ENCODE measurements around the gene DYNLT5. TPM values are rescaled to one million over a fixed set of nuclear protein-coding genes. Genes with fewer than 3 reads are reported as not detected.

The DYNLT5 gene
- total RNA-seq, 2 donors from 2014 or later, result 1.2 TPM; not detected in 1

- H3K27ac ChIP-seq, result no peak overlapping the region
- H3K27me3 ChIP-seq (replicated peaks; ENCODE audit: insufficient read depth), result no peaks in the 10 kb centered on the region
- H3K36me3 ChIP-seq, result no peaks in the 10 kb centered on the region
- WGBS, result 92% methylated on average over 1 of the region's 1 CpG
- H3K4me1 ChIP-seq (replicated peaks), result no peaks in the 10 kb centered on the region
- TF ChIP-seq, protein P1, sequence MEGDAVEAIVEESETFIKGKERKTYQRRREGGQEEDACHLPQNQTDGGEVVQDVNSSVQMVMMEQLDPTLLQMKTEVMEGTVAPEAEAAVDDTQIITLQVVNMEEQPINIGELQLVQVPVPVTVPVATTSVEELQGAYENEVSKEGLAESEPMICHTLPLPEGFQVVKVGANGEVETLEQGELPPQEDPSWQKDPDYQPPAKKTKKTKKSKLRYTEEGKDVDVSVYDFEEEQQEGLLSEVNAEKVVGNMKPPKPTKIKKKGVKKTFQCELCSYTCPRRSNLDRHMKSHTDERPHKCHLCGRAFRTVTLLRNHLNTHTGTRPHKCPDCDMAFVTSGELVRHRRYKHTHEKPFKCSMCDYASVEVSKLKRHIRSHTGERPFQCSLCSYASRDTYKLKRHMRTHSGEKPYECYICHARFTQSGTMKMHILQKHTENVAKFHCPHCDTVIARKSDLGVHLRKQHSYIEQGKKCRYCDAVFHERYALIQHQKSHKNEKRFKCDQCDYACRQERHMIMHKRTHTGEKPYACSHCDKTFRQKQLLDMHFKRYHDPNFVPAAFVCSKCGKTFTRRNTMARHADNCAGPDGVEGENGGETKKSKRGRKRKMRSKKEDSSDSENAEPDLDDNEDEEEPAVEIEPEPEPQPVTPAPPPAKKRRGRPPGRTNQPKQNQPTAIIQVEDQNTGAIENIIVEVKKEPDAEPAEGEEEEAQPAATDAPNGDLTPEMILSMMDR (IDR thresholded peaks at IDR 0.05), result no peak
- no peak for TF ChIP-seq POLR2A (IDR thresholded peaks at IDR 0.05)
- TF ChIP-seq POLR2AphosphoS5 (IDR thresholded peaks at IDR 0.05), result no peak
- H3K9me3 ChIP-seq, result no peaks in the 10 kb centered on the region
- intact Hi-C loops (cut with DNase I), result loop anchor here (5.0 kb wide), 1 partner anchor 228 kb away; no protein-coding TSS in a partner anchor
- H3K4me3 ChIP-seq, result no peak overlapping the region
- DNase-seq (ENCODE audit: low spot score), result no peak
Observed at GRCh38 chr1:66768965-66769364, 16.7 kb downstream of the DYNLT5 start.

- Histone ChIP-seq H3K4me1 (replicated peaks) (no peaks in the 10 kb centered on the region), H3K9me3 (no peaks in the 10 kb centered on the region), H3K4me3 (no peak overlapping the region), H3K27me3 (replicated peaks; ENCODE audit: insufficient read depth) (no peaks in the 10 kb centered on the region), H3K36me3 (no peaks in the 10 kb centered on the region), H3K27ac (no peak overlapping the region)
- intact Hi-C loops (cut with DNase I), result loop anchor here (5.0 kb wide), 1 partner anchor 228 kb away; no protein-coding TSS in a partner anchor
- 88% methylated on average over 7 of the region's 7 CpGs for WGBS
- TF ChIP-seq POLR2A (IDR thresholded peaks at IDR 0.05) (no peak), POLR2AphosphoS5 (IDR thresholded peaks at IDR 0.05) (no peak)
- TF ChIP-seq, protein P1 (IDR thresholded peaks at IDR 0.05), result no peak
- DNase-seq (ENCODE audit: low spot score), result no peak
Observed at GRCh38 chr1:66769512-66770229, 17.4 kb downstream of the DYNLT5 start.

GRCh38 chr1:66770240-66770639 lies 18.0 kb downstream of the DYNLT5 start:
- no peak overlapping the region for H3K27ac ChIP-seq
- intact Hi-C loops (cut with DNase I), result no loop called here
- no peaks in the 10 kb centered on the region for H3K27me3 ChIP-seq (replicated peaks; ENCODE audit: insufficient read depth)
- H3K4me1 ChIP-seq (replicated peaks), result no peaks in the 10 kb centered on the region
- TF ChIP-seq POLR2AphosphoS5 (IDR thresholded peaks at IDR 0.05), result no peak
- H3K4me3 ChIP-seq, result no peak overlapping the region
- DNase-seq (ENCODE audit: low spot score), result no peak
- H3K9me3 ChIP-seq, result no peaks in the 10 kb centered on the region
- WGBS, result 94% methylated on average over 2 of the region's 2 CpGs
- H3K36me3 ChIP-seq, result no peaks in the 10 kb centered on the region

- no peak overlapping the region for H3K4me3 ChIP-seq
Observed at GRCh38 chr1:66770694-66771093, 18.4 kb downstream of the DYNLT5 start.

DNA sequence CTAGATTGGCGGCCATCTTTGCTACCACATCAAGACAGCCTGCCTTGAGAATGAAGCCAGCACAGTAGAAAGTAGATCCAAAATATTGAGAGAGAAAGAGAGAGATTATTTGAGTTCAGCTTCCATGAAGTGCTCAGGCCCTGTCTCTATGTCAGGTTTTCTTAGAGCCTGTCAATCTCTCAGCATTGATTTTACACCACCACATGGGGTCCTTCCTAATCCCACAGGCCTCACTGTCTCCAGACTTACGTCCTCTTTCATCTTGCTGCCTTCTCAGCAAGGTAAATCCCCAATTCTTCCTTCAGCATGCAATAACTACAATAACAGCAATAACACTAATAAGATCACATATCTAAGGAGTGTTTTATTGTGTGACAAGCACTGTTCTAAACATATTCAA lies 21.0 kb downstream of the DYNLT5 start:
- no peaks in the 10 kb centered on the region for H3K4me1 ChIP-seq (replicated peaks)
- no peaks in the 10 kb centered on the region for H3K9me3 ChIP-seq
- intact Hi-C loops (cut with DNase I), result no loop called here
- no peaks in the 10 kb centered on the region for H3K27me3 ChIP-seq (replicated peaks; ENCODE audit: insufficient read depth)
- H3K27ac ChIP-seq, result no peak overlapping the region
- H3K36me3 ChIP-seq, result no peaks in the 10 kb centered on the region
- no peak for DNase-seq (ENCODE audit: low spot score)
- no peak for TF ChIP-seq POLR2A (IDR thresholded peaks at IDR 0.05)
- no peak for TF ChIP-seq POLR2AphosphoS5 (IDR thresholded peaks at IDR 0.05)
- TF ChIP-seq, protein P1 (IDR thresholded peaks at IDR 0.05), result no peak
- H3K4me3 ChIP-seq, result no peak overlapping the region
- WGBS, result 91% methylated on average over 2 of the region's 2 CpGs

More at GRCh38 chr1:66770694-66771093, 18.4 kb downstream of the DYNLT5 start:
- no peak for TF ChIP-seq POLR2A (IDR thresholded peaks at IDR 0.05)
- TF ChIP-seq, protein P1 (IDR thresholded peaks at IDR 0.05), result no peak
- TF ChIP-seq POLR2AphosphoS5 (IDR thresholded peaks at IDR 0.05), result no peak
- 90% methylated on average over 4 of the region's 4 CpGs for WGBS
- Histone ChIP-seq H3K36me3 (no peaks in the 10 kb centered on the region), H3K27ac (no peak overlapping the region), H3K9me3 (no peaks in the 10 kb centered on the region), H3K27me3 (replicated peaks; ENCODE audit: insufficient read depth) (no peaks in the 10 kb centered on the region), H3K4me1 (replicated peaks) (no peaks in the 10 kb centered on the region)
- intact Hi-C loops (cut with DNase I), result no loop called here
- no peak for DNase-seq (ENCODE audit: low spot score)
